Liver (tissue), 9 donors: ENCODE measurements around the gene TOB1. TPM values are rescaled to one million over a fixed set of nuclear protein-coding genes. Genes with fewer than 3 reads are reported as not detected.

Source experiments
- DNase-seq: peaks from one replicate; pipeline ENCODE4 v3.0.0-alpha.2; 2017; ENCODE audit warnings: low spot score
- H3K27ac ChIP-seq, 2 donors: one replicate each; pipeline ENCODE4 v1.7.0; 2013; ENCODE audit warnings: inconsistent platforms in 2 of 2, low read length in 2 of 2, control low read depth in 1 of 2, low read depth in 1 of 2, mild to moderate bottlenecking in 1 of 2
- H3K27me3 ChIP-seq, 4 donors: one replicate each; pipeline versions ENCODE4 v1.6.1 to v1.7.0; 2013; ENCODE audit warnings: low read length in 3 of 4, inconsistent platforms in 1 of 4, mild to moderate bottlenecking in 1 of 4, moderate library complexity in 1 of 4; ENCODE audit not compliant: control insufficient read depth in 4 of 4, insufficient read depth in 4 of 4
- H3K36me3 ChIP-seq, 4 donors: one replicate each; pipeline versions ENCODE4 v1.6.1 to v1.7.0; 2013; ENCODE audit warnings: low read length in 3 of 4, mild to moderate bottlenecking in 3 of 4, low read depth in 1 of 4, moderate library complexity in 1 of 4; ENCODE audit not compliant: control insufficient read depth in 4 of 4, insufficient read depth in 3 of 4
- H3K4me1 ChIP-seq, 4 donors: one replicate each; pipeline versions ENCODE4 v1.6.1 to v1.7.0; 2013; ENCODE audit warnings: low read length in 3 of 4, mild to moderate bottlenecking in 3 of 4, moderate library complexity in 1 of 4; ENCODE audit not compliant: control insufficient read depth in 4 of 4, insufficient read depth in 4 of 4
- H3K4me3 ChIP-seq, 3 donors: one replicate each; pipeline versions ENCODE4 v1.6.1 to v1.7.0; 2013; ENCODE audit warnings: low read length in 3 of 3, control low read depth in 1 of 3, low read depth in 1 of 3, mild to moderate bottlenecking in 1 of 3
- H3K9ac ChIP-seq, 2 donors: one replicate each; pipeline ENCODE4 v1.7.0; 2013; ENCODE audit warnings: low read length in 2 of 2, mild to moderate bottlenecking in 2 of 2, moderate library complexity in 2 of 2, control low read depth in 1 of 2, low read depth in 1 of 2
- H3K9me3 ChIP-seq, 4 donors: one replicate each; pipeline versions ENCODE4 v1.6.1 to v1.7.0; 2013; ENCODE audit warnings: low read length in 3 of 4; ENCODE audit not compliant: control insufficient read depth in 4 of 4
- EGR1 ChIP-seq, 2 donors: IDR thresholded peaks; 2 replicates each; pipeline ENCODE4 v1.6.1; 2016 to 2018; ENCODE audit warnings: antibody characterized with exemption in 2 of 2, low read depth in 2 of 2
- FOXA1 ChIP-seq: IDR thresholded peaks from 2 replicates; pipeline ENCODE4 v1.6.1; 2016; ENCODE audit warnings: antibody characterized with exemption
- FOXA2 ChIP-seq: IDR thresholded peaks from 2 replicates; pipeline ENCODE4 v1.6.1; 2016; ENCODE audit warnings: antibody characterized with exemption
- GABPA ChIP-seq, 2 donors: IDR thresholded peaks in 1 of 2; conservative IDR thresholded peaks in 1 of 2; 2 replicates each; pipeline ENCODE4 v1.6.1; 2016; ENCODE audit warnings: antibody characterized with exemption in 2 of 2, mild to moderate bottlenecking in 1 of 2, moderate library complexity in 1 of 2
- HNF4A ChIP-seq, 2 donors: conservative IDR thresholded peaks; 2 replicates each; pipeline ENCODE4 v1.6.1; 2016; ENCODE audit warnings: antibody characterized with exemption in 2 of 2, mild to moderate bottlenecking in 2 of 2
- HNF4G ChIP-seq: IDR thresholded peaks from 2 replicates; pipeline ENCODE4 v1.6.1; 2016; ENCODE audit warnings: antibody characterized with exemption
- JUND ChIP-seq, 2 donors: IDR thresholded peaks; 2 replicates each; pipeline ENCODE4 v1.6.1; 2016; ENCODE audit warnings: antibody characterized with exemption in 2 of 2
- MAX ChIP-seq: IDR thresholded peaks from 2 replicates; pipeline ENCODE4 v1.6.1; 2016; ENCODE audit warnings: antibody characterized with exemption
- NR2F2 ChIP-seq: IDR thresholded peaks from 2 replicates; pipeline ENCODE4 v1.6.1; 2016; ENCODE audit warnings: antibody characterized with exemption
- RAD21 ChIP-seq, 2 donors: IDR thresholded peaks; 2 replicates each; pipeline ENCODE4 v1.6.1; 2016; ENCODE audit warnings: antibody characterized with exemption in 2 of 2, mild to moderate bottlenecking in 2 of 2
- REST ChIP-seq: IDR thresholded peaks from 2 replicates; pipeline ENCODE4 v1.6.1; 2016; ENCODE audit warnings: antibody characterized with exemption, mild to moderate bottlenecking
- RXRA ChIP-seq, 2 donors: IDR thresholded peaks; 2 replicates each; pipeline ENCODE4 v1.6.1; 2017 to 2018; ENCODE audit warnings: antibody characterized with exemption in 2 of 2, mild to moderate bottlenecking in 1 of 2
- SP1 ChIP-seq: IDR thresholded peaks from 2 replicates; pipeline ENCODE4 v1.6.1; 2018; ENCODE audit warnings: antibody characterized with exemption, mild to moderate bottlenecking
- TAF1 ChIP-seq: conservative IDR thresholded peaks from 2 replicates; pipeline ENCODE4 v1.6.1; 2016; ENCODE audit warnings: antibody characterized with exemption, mild to moderate bottlenecking
- YY1 ChIP-seq: IDR thresholded peaks from 2 replicates; pipeline ENCODE4 v1.6.1; 2016; ENCODE audit warnings: antibody characterized with exemption, mild to moderate bottlenecking
- ZBTB33 ChIP-seq: IDR thresholded peaks from 2 replicates; pipeline ENCODE4 v1.6.1; 2016; ENCODE audit warnings: antibody characterized with exemption
- WGBS: extraction: QIAGEN DNeasy Blood & Tissue Kit; methylation state at CpG from one replicate; pipeline ENCODE4 v1.1.7; 2013; 5-methylcytosine and 5-hydroxymethylcytosine counted together
- polyA plus RNA-seq, 2 donors: library from polyadenylated mRNA; stranded (reverse) in 1 of 2; unstranded in 1 of 2; fragments of 200-250 nt in 1 of 2; fragments of >200 nt in 1 of 2; fragmentation: Nextera tagmentation in 1 of 2; extraction: Ambion mirVana in 1 of 2; gene quantifications; one replicate each; pipeline versions ENCODE4 v1.2.1 to v1.2.3, GENCODE V29; 2013 to 2015
- total RNA-seq, 2 donors: library from RNA; depleted of rRNA; stranded (reverse); fragments of >200 nt; gene quantifications; one replicate each; pipeline ENCODE4 v1.2.3, GENCODE V29; 2014
- TF ChIP-seq, protein P1 (sequence below): IDR thresholded peaks from 2 replicates; pipeline ENCODE4 v1.6.1; 2016; ENCODE audit warnings: antibody characterized with exemption
- TF ChIP-seq, protein P2 (sequence below): fragments of 150-350 bp; IDR thresholded peaks from 2 replicates; pipeline ENCODE4 v1.5.1; 2017; ENCODE audit warnings: improper control_type of control experiment, low read depth, low read length; ENCODE audit not compliant: missing input control
- donor health status: healthy.
- donor health status: healthy.
- donor health status: healthy.
- donor health status: healthy.
- donor health status: healthy.

The TOB1 gene
- total and polyA plus RNA-seq, 4 donors = 10.2 to 132 (median 37.8) TPM

GRCh38 chr17:50816771-50817751 lies 49.1 kb downstream of the TOB1 start:
- H3K27ac ChIP-seq = no peak overlapping the region
- no peaks in the 10 kb centered on the region for H3K36me3 ChIP-seq
- no peak overlapping the region for H3K9ac ChIP-seq
- no peaks in the 10 kb centered on the region for H3K27me3 ChIP-seq
- peak; percentile 68 for DNase-seq
- no peaks in the 10 kb centered on the region for H3K9me3 ChIP-seq
- TF ChIP-seq FOXA2 (no peak), ZBTB33 (no peak), GABPA (IDR thresholded peaks at IDR 0.05 in 1 of 2, conservative IDR thresholded peaks at IDR 0.05 in 1 of 2) (no peak), SP1 (no peak), NR2F2 (no peak), REST (no peak), RXRA (IDR thresholded peaks at IDR 0.05) (peak in 1 of 2 donors; percentile 38), MAX (no peak), RAD21 (IDR thresholded peaks at IDR 0.05) (peak; percentile 49 to 67), YY1 (no peak), FOXA1 (no peak), EGR1 (IDR thresholded peaks at IDR 0.05; ENCODE audit: low read depth in 2 of 2) (no peak), HNF4G (peak; percentile 66), JUND (IDR thresholded peaks at IDR 0.05) (no peak), HNF4A (conservative IDR thresholded peaks at IDR 0.05) (peak; percentile 84 to 89), TAF1 (no peak)
- TF ChIP-seq, protein P1, sequence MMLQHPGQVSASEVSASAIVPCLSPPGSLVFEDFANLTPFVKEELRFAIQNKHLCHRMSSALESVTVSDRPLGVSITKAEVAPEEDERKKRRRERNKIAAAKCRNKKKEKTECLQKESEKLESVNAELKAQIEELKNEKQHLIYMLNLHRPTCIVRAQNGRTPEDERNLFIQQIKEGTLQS = no peak
- TF ChIP-seq, protein P2, sequence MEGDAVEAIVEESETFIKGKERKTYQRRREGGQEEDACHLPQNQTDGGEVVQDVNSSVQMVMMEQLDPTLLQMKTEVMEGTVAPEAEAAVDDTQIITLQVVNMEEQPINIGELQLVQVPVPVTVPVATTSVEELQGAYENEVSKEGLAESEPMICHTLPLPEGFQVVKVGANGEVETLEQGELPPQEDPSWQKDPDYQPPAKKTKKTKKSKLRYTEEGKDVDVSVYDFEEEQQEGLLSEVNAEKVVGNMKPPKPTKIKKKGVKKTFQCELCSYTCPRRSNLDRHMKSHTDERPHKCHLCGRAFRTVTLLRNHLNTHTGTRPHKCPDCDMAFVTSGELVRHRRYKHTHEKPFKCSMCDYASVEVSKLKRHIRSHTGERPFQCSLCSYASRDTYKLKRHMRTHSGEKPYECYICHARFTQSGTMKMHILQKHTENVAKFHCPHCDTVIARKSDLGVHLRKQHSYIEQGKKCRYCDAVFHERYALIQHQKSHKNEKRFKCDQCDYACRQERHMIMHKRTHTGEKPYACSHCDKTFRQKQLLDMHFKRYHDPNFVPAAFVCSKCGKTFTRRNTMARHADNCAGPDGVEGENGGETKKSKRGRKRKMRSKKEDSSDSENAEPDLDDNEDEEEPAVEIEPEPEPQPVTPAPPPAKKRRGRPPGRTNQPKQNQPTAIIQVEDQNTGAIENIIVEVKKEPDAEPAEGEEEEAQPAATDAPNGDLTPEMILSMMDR = peak; percentile 49
- peaks cover 3 to 10% (median 6%) of the 10 kb centered on the region in 4 donors for H3K4me1 ChIP-seq
- H3K4me3 ChIP-seq = peak overlapping the region in 1 of 3 donors; percentile 3
- WGBS = 27% methylated on average over 27 of the region's 27 CpGs
